SH-SY5Y (cell line): ENCODE results near the gene TNFAIP8L1.

Experiments
- GATA2 ChIP-seq: IDR thresholded peaks from 2 replicates; pipeline ENCODE4 v1.6.1; 2011; ENCODE audit warnings: mild to moderate bottlenecking, low read depth, low read length
- GATA3 ChIP-seq: IDR thresholded peaks from 2 replicates; pipeline ENCODE4 v1.6.1; 2011; ENCODE audit warnings: low read depth, mild to moderate bottlenecking, low read length, moderate library complexity

The TNFAIP8L1 gene

GRCh38 chr19:4652075-4652474 is 12.8 kb downstream of the TNFAIP8L1 start:
- no peak for TF ChIP-seq GATA2
- no peak for TF ChIP-seq GATA3

GRCh38 chr19:4653793-4654436 is 14.6 kb downstream of the TNFAIP8L1 start:
- no peak for TF ChIP-seq GATA2
- TF ChIP-seq GATA3 = no peak

GRCh38 chr19:4654437-4655361 is 15.4 kb downstream of the TNFAIP8L1 start:
- TF ChIP-seq GATA3 = no peak
- no peak for TF ChIP-seq GATA2

- TF ChIP-seq GATA2 = no peak
- TF ChIP-seq GATA3 = no peak
Observed at GRCh38 chr19:4656102-4656501, 16.8 kb downstream of the TNFAIP8L1 start.

- TF ChIP-seq GATA2 = no peak
- no peak for TF ChIP-seq GATA3
Observed at GRCh38 chr19:4657262-4657661, 17.9 kb downstream of the TNFAIP8L1 start.

- TF ChIP-seq GATA2 = no peak
- no peak for TF ChIP-seq GATA3
Observed at GRCh38 chr19:4657835-4658234, 18.5 kb downstream of the TNFAIP8L1 start.

- no peak for TF ChIP-seq GATA2
- no peak for TF ChIP-seq GATA3
Observed at GRCh38 chr19:4660181-4660791, 21.0 kb downstream of the TNFAIP8L1 start.

DNA sequence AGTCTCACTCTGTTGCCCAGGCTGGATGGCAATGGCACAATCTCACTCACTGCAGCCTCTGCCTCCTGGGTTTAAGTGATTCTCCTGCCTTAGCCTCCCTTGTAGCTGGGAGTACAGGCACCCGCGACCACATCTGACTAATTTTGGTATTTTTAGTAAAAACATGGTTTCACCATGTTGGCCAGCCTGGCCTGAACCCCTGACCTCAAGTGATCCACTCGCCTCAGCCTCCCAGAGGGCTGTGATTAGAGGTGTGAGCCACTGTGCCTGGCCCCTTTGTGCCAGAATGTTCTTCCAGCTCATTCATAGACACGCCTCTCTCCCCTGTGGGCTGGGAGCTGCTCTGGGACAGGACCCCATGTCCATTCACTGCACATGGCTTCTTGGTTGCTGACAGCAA is 21.7 kb downstream of the TNFAIP8L1 start:
- TF ChIP-seq GATA2 (no peak), GATA3 (no peak)

DNA sequence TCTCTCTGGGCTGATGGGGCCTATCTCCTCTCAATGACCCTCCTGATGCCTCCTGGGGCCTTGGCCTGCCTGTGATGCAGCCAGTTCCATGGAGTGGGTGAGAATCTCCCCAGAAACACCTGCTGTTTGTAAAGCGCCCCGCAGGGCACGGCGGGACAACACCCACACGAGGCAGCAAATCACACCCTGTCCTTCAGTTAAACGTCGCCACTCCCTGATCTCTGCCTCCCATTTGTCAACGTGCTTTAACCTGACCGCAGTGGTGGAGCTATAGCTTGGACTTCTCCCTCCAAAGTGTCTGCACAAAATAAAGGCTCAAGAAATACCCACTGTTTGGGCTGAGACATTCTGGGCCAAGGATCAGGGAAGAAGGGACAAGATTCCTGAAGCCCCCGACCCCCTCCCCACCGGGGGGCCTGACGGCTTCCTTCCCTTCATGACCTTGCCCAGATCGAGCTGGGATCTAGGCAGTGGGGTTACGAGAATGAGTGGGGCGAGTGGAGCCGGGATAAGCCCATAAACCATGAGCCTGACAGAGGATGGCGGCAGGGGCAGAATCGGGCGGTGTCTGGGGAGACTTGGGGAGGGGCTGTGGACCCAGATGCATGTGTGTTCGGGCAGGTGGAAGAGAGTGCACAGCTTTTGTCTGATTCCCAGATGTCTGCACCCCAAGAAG is 22.8 kb downstream of the TNFAIP8L1 start:
- TF ChIP-seq GATA3 (no peak), GATA2 (no peak)

DNA sequence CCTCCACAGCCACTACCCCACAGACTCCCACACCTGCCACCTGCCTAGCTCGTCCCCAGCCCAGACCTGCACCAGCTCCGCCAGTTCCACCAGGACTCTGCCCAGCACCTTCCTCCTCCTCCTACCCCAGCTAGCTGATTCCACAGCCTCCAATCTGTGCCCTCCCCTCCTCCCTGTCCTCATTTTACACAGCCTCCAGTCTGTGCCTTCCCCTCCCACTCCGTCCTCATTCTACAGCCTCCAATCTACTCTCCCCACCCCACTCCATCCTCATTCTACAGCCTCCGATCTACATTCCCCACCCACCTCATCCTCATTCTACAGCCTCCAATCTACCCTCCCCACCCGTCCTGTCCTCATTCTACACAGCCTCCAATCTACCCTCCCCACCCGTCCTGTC is 23.5 kb downstream of the TNFAIP8L1 start:
- no peak for TF ChIP-seq GATA3
- no peak for TF ChIP-seq GATA2

DNA sequence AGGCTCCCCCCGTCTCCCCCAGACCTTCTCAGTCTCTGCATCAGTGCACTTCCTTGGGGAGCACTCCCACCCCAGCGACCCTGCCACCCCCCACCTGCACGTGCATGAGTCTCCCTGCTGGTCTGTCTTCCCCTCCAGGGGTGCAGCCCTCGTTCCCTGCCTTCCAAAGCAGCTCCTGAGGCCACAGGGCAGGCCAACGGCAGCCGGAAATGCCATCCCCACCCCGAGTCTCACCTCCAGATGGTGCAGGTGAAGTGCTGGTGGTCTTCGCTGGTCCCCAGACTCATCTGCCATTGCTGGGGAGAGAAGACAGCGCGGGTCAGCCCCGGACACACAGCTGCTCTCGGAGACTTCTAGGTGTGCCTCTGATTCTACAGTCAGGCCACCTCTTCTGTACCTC is 25.3 kb downstream of the TNFAIP8L1 start:
- TF ChIP-seq GATA3 = no peak
- no peak for TF ChIP-seq GATA2

DNA sequence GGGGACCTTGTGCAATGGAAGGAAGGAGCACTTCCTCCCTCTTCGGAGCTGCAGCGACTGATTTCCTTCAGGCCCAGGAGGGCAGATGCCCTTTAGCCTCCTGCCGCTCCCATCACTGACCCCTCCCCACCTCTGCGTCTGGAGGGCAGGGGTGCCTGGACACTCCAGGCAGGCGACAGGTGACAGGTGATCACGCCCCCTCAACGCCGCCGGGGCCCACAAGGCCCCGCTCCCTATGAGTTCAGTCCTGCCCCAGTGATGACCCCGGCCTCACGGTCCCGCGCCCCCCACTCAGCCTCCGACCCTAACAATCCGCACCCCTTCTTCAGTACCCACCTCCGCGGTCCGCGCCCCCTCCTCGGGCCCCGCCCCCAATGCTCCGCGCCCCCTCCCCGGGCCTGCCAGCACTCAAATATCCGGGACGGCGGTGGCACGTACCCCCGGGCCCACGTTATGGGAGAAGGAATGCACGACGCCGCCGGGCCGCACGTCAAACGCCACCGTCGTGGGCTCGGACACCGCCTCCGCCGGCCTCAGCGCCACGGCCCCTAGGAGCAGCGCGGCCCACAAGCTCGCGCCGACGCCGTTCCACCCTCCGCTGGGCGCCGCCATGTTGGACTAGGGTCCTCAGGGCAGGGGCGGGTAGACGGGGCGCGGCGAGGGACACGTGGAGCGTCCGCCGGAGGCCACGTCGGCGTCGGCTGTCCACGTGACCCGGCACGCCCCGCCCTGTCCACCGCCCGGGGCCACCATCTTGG is 30.6 kb downstream of the TNFAIP8L1 start, which contains the start of gene MYDGF:
TSS of gene MYDGF (minus strand) at position 620 of the 758 bp plus-strand sequence. CDS start at position 612, 8 bp downstream.
- TF ChIP-seq GATA2 = no peak
- TF ChIP-seq GATA3 = no peak

DNA sequence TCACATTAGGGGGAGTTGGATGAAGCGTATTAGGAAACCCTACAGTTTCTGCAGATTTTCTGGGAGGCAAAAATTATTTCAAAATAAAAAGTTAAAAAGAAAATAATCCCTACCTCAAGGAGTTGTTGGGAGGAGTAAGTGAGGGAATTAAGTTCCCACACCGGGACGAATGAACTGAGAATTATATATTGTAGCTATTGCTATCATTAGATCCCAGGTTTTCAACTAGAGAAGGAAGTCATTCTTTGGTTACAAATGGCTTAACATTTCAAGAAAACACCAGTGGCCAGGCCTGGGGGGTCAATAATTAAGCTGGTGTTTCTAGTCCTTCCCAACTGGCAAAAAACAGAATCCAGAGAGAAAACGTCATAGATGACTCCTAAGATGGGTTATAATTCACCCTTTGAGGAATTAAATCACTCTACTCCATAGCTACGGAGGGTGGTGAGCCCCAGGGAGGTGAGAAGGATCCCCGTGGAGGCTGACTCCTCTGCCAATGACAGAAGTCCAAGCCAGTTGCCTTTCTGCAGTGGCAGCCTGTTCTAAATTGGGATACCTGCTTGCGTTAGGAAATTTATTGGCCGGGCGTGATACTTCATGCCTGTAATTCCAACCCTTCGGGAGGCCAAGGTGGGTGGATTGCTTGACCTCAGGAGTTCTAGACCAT is 32.0 kb downstream of the TNFAIP8L1 start:
- no peak for TF ChIP-seq GATA2
- no peak for TF ChIP-seq GATA3
